Measurements from ENCODE around the gene LDLRAD2. TPM values are rescaled to one million over a fixed set of nuclear protein-coding genes. Genes with fewer than 3 reads are reported as not detected.

Gene LDLRAD2
- total and polyA plus RNA-seq, 10 of the 15 experiments (the other 5 are each of a cell fraction or from before 2014, with no cell fraction given), result 0.04 to 0.23 (median 0.11) TPM; not detected in 7

DNA sequence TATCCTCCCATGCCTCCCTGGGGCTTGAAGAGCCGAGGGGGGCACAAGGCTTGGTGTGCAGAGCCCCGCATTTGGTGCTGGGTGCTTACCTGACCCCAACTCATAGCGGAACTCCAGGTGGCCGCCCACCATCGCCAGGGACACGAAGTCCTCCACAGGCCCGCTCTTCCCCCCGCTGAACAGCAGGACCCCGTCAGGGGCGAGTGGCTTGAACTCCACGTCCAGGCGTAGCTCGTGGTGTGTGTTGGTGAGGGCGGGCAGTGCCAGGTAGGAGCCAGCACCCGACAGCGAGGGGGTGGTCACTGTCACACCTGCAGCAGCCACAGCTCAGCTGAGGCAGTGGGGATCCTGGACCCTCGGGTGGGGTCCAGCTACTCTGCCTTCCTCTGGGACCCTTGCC, 17.2 kb downstream of the LDLRAD2 start:
- ATAC-seq (no peak), DNase-seq (ENCODE audit: low read depth, low spot score) (no peak), FAIRE-seq (no peak)
- H3K79me2 ChIP-seq (ENCODE audit: control insufficient read depth, insufficient read depth, low read length), result no peaks in the 10 kb centered on the region
- no peak overlapping the region for H3K27ac ChIP-seq (ENCODE audit: control insufficient read depth, insufficient read depth)
- peaks cover 7% of the 10 kb centered on the region; the same call in 1 of the 3 replicates for H3K9me3 ChIP-seq (replicated peaks; ENCODE audit: control insufficient read depth, insufficient read depth, low read length)
- no peak overlapping the region for H3K4me3 ChIP-seq
- no peak overlapping the region for H3K4me2 ChIP-seq (ENCODE audit: control insufficient read depth, insufficient read depth)
- TF ChIP-seq CBX3 (IDR thresholded peaks at IDR 0.05; ENCODE audit: borderline replicate concordance, low read depth), result no peak
- TF ChIP-seq ZNF622 (IDR thresholded peaks at IDR 0.05), result no peak
- TF ChIP-seq, protein P1, sequence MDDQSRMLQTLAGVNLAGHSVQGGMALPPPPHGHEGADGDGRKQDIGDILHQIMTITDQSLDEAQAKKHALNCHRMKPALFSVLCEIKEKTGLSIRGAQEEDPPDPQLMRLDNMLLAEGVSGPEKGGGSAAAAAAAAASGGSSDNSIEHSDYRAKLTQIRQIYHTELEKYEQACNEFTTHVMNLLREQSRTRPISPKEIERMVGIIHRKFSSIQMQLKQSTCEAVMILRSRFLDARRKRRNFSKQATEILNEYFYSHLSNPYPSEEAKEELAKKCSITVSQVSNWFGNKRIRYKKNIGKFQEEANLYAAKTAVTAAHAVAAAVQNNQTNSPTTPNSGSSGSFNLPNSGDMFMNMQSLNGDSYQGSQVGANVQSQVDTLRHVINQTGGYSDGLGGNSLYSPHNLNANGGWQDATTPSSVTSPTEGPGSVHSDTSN (IDR thresholded peaks at IDR 0.05; ENCODE audit: insufficient replicate concordance, low read depth, low read length), result no peak
- TF ChIP-seq MTA2 (IDR thresholded peaks at IDR 0.05; ENCODE audit: low read depth), result no peak
- TF ChIP-seq FOXK2 (IDR thresholded peaks at IDR 0.05), result no peak
- TF ChIP-seq ZNF207 (IDR thresholded peaks at IDR 0.05; ENCODE audit: borderline replicate concordance), result no peak
- TF ChIP-seq, protein P2, sequence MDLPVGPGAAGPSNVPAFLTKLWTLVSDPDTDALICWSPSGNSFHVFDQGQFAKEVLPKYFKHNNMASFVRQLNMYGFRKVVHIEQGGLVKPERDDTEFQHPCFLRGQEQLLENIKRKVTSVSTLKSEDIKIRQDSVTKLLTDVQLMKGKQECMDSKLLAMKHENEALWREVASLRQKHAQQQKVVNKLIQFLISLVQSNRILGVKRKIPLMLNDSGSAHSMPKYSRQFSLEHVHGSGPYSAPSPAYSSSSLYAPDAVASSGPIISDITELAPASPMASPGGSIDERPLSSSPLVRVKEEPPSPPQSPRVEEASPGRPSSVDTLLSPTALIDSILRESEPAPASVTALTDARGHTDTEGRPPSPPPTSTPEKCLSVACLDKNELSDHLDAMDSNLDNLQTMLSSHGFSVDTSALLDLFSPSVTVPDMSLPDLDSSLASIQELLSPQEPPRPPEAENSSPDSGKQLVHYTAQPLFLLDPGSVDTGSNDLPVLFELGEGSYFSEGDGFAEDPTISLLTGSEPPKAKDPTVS (IDR thresholded peaks at IDR 0.05; ENCODE audit: low read depth, low read length), result no peak
- TF ChIP-seq, protein P3, sequence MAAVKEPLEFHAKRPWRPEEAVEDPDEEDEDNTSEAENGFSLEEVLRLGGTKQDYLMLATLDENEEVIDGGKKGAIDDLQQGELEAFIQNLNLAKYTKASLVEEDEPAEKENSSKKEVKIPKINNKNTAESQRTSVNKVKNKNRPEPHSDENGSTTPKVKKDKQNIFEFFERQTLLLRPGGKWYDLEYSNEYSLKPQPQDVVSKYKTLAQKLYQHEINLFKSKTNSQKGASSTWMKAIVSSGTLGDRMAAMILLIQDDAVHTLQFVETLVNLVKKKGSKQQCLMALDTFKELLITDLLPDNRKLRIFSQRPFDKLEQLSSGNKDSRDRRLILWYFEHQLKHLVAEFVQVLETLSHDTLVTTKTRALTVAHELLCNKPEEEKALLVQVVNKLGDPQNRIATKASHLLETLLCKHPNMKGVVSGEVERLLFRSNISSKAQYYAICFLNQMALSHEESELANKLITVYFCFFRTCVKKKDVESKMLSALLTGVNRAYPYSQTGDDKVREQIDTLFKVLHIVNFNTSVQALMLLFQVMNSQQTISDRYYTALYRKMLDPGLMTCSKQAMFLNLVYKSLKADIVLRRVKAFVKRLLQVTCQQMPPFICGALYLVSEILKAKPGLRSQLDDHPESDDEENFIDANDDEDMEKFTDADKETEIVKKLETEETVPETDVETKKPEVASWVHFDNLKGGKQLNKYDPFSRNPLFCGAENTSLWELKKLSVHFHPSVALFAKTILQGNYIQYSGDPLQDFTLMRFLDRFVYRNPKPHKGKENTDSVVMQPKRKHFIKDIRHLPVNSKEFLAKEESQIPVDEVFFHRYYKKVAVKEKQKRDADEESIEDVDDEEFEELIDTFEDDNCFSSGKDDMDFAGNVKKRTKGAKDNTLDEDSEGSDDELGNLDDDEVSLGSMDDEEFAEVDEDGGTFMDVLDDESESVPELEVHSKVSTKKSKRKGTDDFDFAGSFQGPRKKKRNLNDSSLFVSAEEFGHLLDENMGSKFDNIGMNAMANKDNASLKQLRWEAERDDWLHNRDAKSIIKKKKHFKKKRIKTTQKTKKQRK (IDR thresholded peaks at IDR 0.05; ENCODE audit: low read depth, low read length), result no peak
- TF ChIP-seq, protein P4, sequence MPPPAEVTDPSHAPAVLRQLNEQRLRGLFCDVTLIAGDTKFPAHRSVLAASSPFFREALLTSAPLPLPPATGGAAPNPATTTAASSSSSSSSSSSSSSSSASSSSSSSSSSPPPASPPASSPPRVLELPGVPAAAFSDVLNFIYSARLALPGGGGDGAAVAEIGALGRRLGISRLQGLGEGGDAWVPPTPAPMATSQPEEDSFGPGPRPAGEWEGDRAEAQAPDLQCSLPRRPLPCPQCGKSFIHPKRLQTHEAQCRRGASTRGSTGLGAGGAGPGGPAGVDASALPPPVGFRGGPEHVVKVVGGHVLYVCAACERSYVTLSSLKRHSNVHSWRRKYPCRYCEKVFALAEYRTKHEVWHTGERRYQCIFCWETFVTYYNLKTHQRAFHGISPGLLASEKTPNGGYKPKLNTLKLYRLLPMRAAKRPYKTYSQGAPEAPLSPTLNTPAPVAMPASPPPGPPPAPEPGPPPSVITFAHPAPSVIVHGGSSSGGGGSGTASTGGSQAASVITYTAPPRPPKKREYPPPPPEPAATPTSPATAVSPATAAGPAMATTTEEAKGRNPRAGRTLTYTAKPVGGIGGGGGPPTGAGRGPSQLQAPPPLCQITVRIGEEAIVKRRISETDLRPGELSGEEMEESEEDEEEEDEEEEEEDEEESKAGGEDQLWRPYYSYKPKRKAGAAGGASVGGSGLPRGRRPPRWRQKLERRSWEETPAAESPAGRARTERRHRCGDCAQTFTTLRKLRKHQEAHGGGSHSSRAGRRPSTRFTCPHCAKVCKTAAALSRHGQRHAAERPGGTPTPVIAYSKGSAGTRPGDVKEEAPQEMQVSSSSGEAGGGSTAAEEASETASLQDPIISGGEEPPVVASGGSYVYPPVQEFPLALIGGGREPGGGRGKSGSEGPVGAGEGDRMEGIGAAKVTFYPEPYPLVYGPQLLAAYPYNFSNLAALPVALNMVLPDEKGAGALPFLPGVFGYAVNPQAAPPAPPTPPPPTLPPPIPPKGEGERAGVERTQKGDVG (CRISPR knock-in tag; IDR thresholded peaks at IDR 0.05), result no peak
- no peak for TF ChIP-seq GABPA (IDR thresholded peaks at IDR 0.05; ENCODE audit: low read depth)
- no peak for TF ChIP-seq RUNX3 (IDR thresholded peaks at IDR 0.05; ENCODE audit: low read length)
- TF ChIP-seq EGR1 (IDR thresholded peaks at IDR 0.05; ENCODE audit: borderline replicate concordance in 1 of 2, low read depth in 2 of 2, low read length in 2 of 2), result no peak
- no peak for TF ChIP-seq BACH1 (IDR thresholded peaks at IDR 0.05; ENCODE audit: borderline replicate concordance)
- no peak for TF ChIP-seq TCF7 (IDR thresholded peaks at IDR 0.05; ENCODE audit: borderline replicate concordance)
- BruUV-seq (replicated peaks), result no TSS peak
- RAD21 ChIA-PET (ENCODE audit: unreplicated experiment), result no interaction called here
- H4K20me1 ChIP-seq (ENCODE audit: control insufficient read depth, insufficient read depth), result no peaks in the 10 kb centered on the region
- POLR2A ChIA-PET, result no interaction called here
- H3K4me1 ChIP-seq (ENCODE audit: control insufficient read depth, insufficient read depth, low read length), result no peaks in the 10 kb centered on the region
- no peak overlapping the region for H2AFZ ChIP-seq (ENCODE audit: control insufficient read depth, low read depth, low read length)
- no peak overlapping the region for H3K9ac ChIP-seq (ENCODE audit: control insufficient read depth, insufficient read depth, low read length)
- in situ Hi-C loops (cut with MboI) (no loop called here), intact Hi-C loops (cut with micrococcal nuclease; ENCODE audit: unreplicated experiment) (no loop called here)
- 49% methylated on average over 17 of the region's 17 CpGs for WGBS (ENCODE audit: insufficient coverage, insufficient replicate concordance, low lambda C conversion rate, missing lambda C conversion rate)
- CTCF ChIA-PET, result no interaction called here
- H3K27me3 ChIP-seq (replicated peaks in 1 of 2; ENCODE audit: control insufficient read depth in 2 of 2, insufficient read depth in 2 of 2, low read length in 1 of 2), result no peaks in the 10 kb centered on the region
- H3K36me3 ChIP-seq (ENCODE audit: control insufficient read depth in 2 of 2, insufficient read depth in 2 of 2, low read length in 1 of 2), result no peaks in the 10 kb centered on the region
- SMC1A ChIA-PET (ENCODE audit: uncharacterized antibody, unreplicated experiment), result no interaction called here

All from GM12878 (cell line).